Endothelial cell of umbilical vein (primary cell): ENCODE measurements around the gene CTNND2. TPM values are rescaled to one million over a fixed set of nuclear protein-coding genes. Genes with fewer than 3 reads are reported as not detected.

Experiments used
- BruUV-seq: library from RNA; stranded (reverse); fragments of 400-500 nt; replicated peaks from 2 replicates; lab custom pipeline; 2021; lab: Mats Ljungman, UMichigan
- CTCF ChIA-PET: fragments of 300-600, 350-600 bp; sonication (Branson Sonifier 250); formaldehyde crosslinking; loops from one replicate; lab custom pipeline; 2021; ENCODE audit warnings: antibody characterized with exemption, inconsistent platforms; lab: Charles Lee
- POLR2A ChIA-PET: fragments of 300-600, 350-600 bp; sonication (Branson Sonifier 250); formaldehyde crosslinking; loops from one replicate; lab custom pipeline; 2021; ENCODE audit warnings: antibody characterized with exemption, inconsistent platforms; lab: Charles Lee
- DNase-seq: peaks from one replicate; pipeline ENCODE4 v3.0.0-alpha.2; 2011; ENCODE audit warnings: low read depth, low spot score
- FAIRE-seq: peaks from 2 replicates; lab custom pipeline; 2011; peaks lifted over from hg19 to GRCh38; lab: Jason Lieb, UNC
- H2AFZ ChIP-seq: 2 replicates; pipeline ENCODE4 v1.6.0; 2012; ENCODE audit warnings: low read depth, low read length, control low read depth, inconsistent platforms
- H3K27ac ChIP-seq: 2 replicates; pipeline ENCODE4 v1.5.1; 2011; ENCODE audit warnings: low read depth, mild to moderate bottlenecking, control low read depth, low read length, moderate library complexity; ENCODE audit not compliant: insufficient read depth
- H3K27me3 ChIP-seq, 2 experiments: 2 replicates each; pipeline versions ENCODE4 v1.6.0 to v1.6.1; 2011; ENCODE audit warnings: low read length in 2 of 2, mixed read lengths in 1 of 2; ENCODE audit not compliant: control insufficient read depth in 2 of 2, insufficient read depth in 2 of 2
- H3K36me3 ChIP-seq, 2 experiments: 2 replicates in 1 of 2; 3 replicates in 1 of 2; pipeline ENCODE4 v1.5.1; 2011; ENCODE audit warnings: low read length in 2 of 2, mild to moderate bottlenecking in 1 of 2, moderate library complexity in 1 of 2; ENCODE audit not compliant: control insufficient read depth in 2 of 2, insufficient read depth in 2 of 2; ENCODE audit errors: extremely low read depth in 1 of 2
- H3K4me1 ChIP-seq: 3 replicates; pipeline ENCODE4 v1.5.1; 2011; ENCODE audit warnings: mild to moderate bottlenecking, low read length; ENCODE audit not compliant: control insufficient read depth, insufficient read depth; ENCODE audit errors: extremely low read depth
- H3K4me2 ChIP-seq: 2 replicates; pipeline ENCODE4 v1.6.1; 2011; ENCODE audit warnings: low read length, control low read depth, mixed read lengths; ENCODE audit not compliant: insufficient read depth
- H3K4me3 ChIP-seq, 3 experiments: fragments of 200-600 bp in 1 of 3; sonication (generic), shearing (Covaris generic) in 1 of 3; replicated peaks in 1 of 3; 2 replicates each; pipeline ENCODE4 v1.5.1; 2011 to 2016; ENCODE audit warnings: control low read depth in 3 of 3, low read length in 3 of 3, mild to moderate bottlenecking in 2 of 3, inconsistent platforms in 1 of 3, low read depth in 1 of 3, moderate library complexity in 1 of 3; ENCODE audit not compliant: insufficient read depth in 1 of 3
- H3K79me2 ChIP-seq: 2 replicates; pipeline ENCODE4 v1.6.0; 2012; ENCODE audit warnings: low read length, inconsistent platforms; ENCODE audit not compliant: control insufficient read depth, insufficient read depth
- H3K9ac ChIP-seq: replicated peaks from 2 replicates; pipeline ENCODE3; 2011; ENCODE audit warnings: low read length, control low read depth; ENCODE audit not compliant: insufficient read depth; ENCODE audit errors: extremely low read depth
- H3K9me1 ChIP-seq: replicated peaks from 3 replicates; pipeline ENCODE4 v1.6.0; 2011; ENCODE audit warnings: mild to moderate bottlenecking, low read length; ENCODE audit not compliant: control insufficient read depth, insufficient read depth; ENCODE audit errors: extremely low read depth
- H3K9me3 ChIP-seq: replicated peaks from 2 replicates; pipeline ENCODE4 v1.5.1; 2012; ENCODE audit warnings: low read length, inconsistent platforms; ENCODE audit not compliant: control insufficient read depth, insufficient read depth
- H4K20me1 ChIP-seq: replicated peaks from 2 replicates; pipeline ENCODE3; 2011; ENCODE audit warnings: mild to moderate bottlenecking, low read length; ENCODE audit not compliant: control insufficient read depth, insufficient read depth; ENCODE audit errors: extremely low read depth
- CTCF ChIP-seq, 2 donors: IDR thresholded peaks; 1 replicate in 1 of 2; 2 replicates in 1 of 2; pipeline ENCODE4 v1.5.1; 2011; ENCODE audit warnings: low read length in 2 of 2, mild to moderate bottlenecking in 2 of 2, moderate library complexity in 2 of 2, control low read depth in 1 of 2, inconsistent platforms in 1 of 2, low read depth in 1 of 2; ENCODE audit not compliant: insufficient read depth in 1 of 2; ENCODE audit errors: extremely low read depth in 1 of 2
- EZH2 ChIP-seq: IDR thresholded peaks from 2 replicates; pipeline ENCODE4 v1.6.1; 2012; ENCODE audit warnings: borderline replicate concordance, low read depth, mild to moderate bottlenecking, moderate library complexity, low read length, inconsistent platforms; ENCODE audit not compliant: severe bottlenecking
- FOS ChIP-seq: IDR thresholded peaks from 2 replicates; pipeline ENCODE4 v1.6.1; 2011; ENCODE audit warnings: mild to moderate bottlenecking, low read length, moderate library complexity, borderline replicate concordance; ENCODE audit not compliant: insufficient read depth
- GATA2 ChIP-seq: IDR thresholded peaks from 2 replicates; pipeline ENCODE4 v1.7.0; 2011; ENCODE audit warnings: low read depth, mild to moderate bottlenecking, moderate library complexity, mixed read lengths, low read length; ENCODE audit not compliant: insufficient read length, insufficient read depth
- JUN ChIP-seq: IDR thresholded peaks from 2 replicates; pipeline ENCODE4 v1.6.1; 2011; ENCODE audit warnings: borderline replicate concordance, low read depth; ENCODE audit not compliant: insufficient read length, insufficient read depth
- MAX ChIP-seq: IDR thresholded peaks from 2 replicates; pipeline ENCODE4 v1.6.1; 2011; ENCODE audit not compliant: insufficient read depth, insufficient read length
- MYC ChIP-seq: IDR thresholded peaks from one replicate; pipeline ENCODE4 v1.6.1; 2011; ENCODE audit warnings: mild to moderate bottlenecking, low read depth, low read length
- POLR2A ChIP-seq: IDR thresholded peaks from 2 replicates; pipeline ENCODE4 v1.6.1; 2012; ENCODE audit warnings: low read depth, mild to moderate bottlenecking, control low read depth, low read length
- POLR2AphosphoS5 ChIP-seq: IDR thresholded peaks from 2 replicates; pipeline ENCODE4 v1.6.1; 2012; ENCODE audit warnings: low read depth, mild to moderate bottlenecking, control low read depth, low read length, moderate library complexity; ENCODE audit not compliant: insufficient read depth
- dilution Hi-C: fragments of 300-500 bp; cut with MboI; formaldehyde crosslinking; loops from one replicate; pipeline ENCODE4 v1.15.0; 2019; ENCODE audit warnings: low sequenced_read_pairs; ENCODE audit not compliant: extremely low pct_ligation_motif_present
- intact Hi-C: fragments of 100-400 bp; cut with micrococcal nuclease; formaldehyde crosslinking; loops from one replicate; pipeline ENCODE4 v1.10.0; 2022
- polyA plus RNA-seq, 4 experiments: library from polyadenylated mRNA; depleted of rRNA in 3 of 4; stranded (reverse) in 3 of 4; unstranded in 1 of 4; fragments of >200 nt; gene quantifications; 2 replicates each; pipeline versions ENCODE4 v1.2.1 to v1.2.3, GENCODE V29; 2011 to 2012; ENCODE audit warnings: missing spikeins in 1 of 4
- total RNA-seq: library from RNA; stranded (reverse); gene quantifications from 2 replicates; pipeline ENCODE4 v1.2.3, GENCODE V29; 2021

CTNND2 gene
- total and polyA plus RNA-seq, 2 donors (not counting 3 experiments of a cell fraction or from before 2014, with no cell fraction given): not detected

DNA sequence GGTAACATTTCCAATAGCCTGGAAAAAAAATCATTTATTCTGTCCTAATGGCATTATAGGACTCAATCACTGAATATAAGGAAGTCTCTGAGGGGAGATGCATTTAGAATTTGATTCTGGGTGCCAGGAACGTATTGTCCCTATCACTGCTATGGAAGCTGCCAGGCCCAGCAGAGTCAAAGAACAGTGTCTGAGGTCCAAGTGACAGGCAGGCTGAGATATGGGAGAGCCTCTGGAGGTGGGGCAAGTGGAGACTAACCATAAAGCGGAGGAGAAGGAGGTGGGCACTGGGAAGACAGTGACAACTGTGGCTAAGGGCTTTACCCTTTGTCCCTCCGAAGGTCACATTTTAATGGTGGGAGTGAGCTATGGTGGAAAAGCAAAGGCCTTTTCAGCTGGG is 505.5 kb downstream of the CTNND2 start:
- ChIA-PET POLR2A (no interaction called here), CTCF (no interaction called here)
- Histone ChIP-seq H3K79me2 (no peaks in the 10 kb centered on the region), H3K27ac (no peak overlapping the region), H3K4me3 (no peak overlapping the region), H3K4me2 (no peak overlapping the region), H4K20me1 (no peaks in the 10 kb centered on the region), H3K9me3 (peaks cover 2% of the 10 kb centered on the region), H3K36me3 (no peaks in the 10 kb centered on the region), H3K9me1 (no peaks in the 10 kb centered on the region), H2AFZ (no peak overlapping the region), H3K9ac (no peak overlapping the region), H3K4me1 (no peaks in the 10 kb centered on the region), H3K27me3 (no peaks in the 10 kb centered on the region)
- no peak for DNase-seq
- FAIRE-seq: no peak
- no TSS peak for BruUV-seq
- TF ChIP-seq GATA2: no peak
- TF ChIP-seq POLR2AphosphoS5: no peak
- intact Hi-C loops: no loop called here
- dilution Hi-C loops: no loop called here

DNA sequence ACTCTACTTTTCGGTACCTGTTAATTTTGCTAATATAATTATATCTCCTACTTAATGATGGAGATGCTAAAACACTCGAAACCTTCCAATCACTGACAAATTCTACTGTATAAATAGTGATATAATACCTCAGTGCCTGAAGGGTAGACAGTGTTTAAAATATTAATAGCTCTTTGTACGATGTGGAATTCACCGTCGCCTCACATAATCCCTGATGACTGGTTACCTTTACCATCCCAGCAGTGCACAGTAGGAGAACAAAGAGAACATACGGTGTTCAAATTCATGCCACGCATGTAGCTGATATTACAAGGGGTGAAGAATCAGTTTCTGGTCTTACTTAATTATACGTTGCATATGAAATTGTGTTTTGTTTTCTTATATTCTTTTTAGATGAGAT is 506.7 kb downstream of the CTNND2 start:
- Histone ChIP-seq H3K4me2 (no peak overlapping the region), H3K9me1 (no peaks in the 10 kb centered on the region), H3K36me3 (no peaks in the 10 kb centered on the region), H3K79me2 (no peaks in the 10 kb centered on the region), H3K4me3 (no peak overlapping the region), H3K4me1 (no peaks in the 10 kb centered on the region), H2AFZ (no peak overlapping the region), H3K27me3 (no peaks in the 10 kb centered on the region), H3K27ac (no peak overlapping the region), H4K20me1 (no peaks in the 10 kb centered on the region), H3K9ac (no peak overlapping the region), H3K9me3 (peaks cover 2% of the 10 kb centered on the region)
- POLR2A ChIA-PET: no interaction called here
- no peak for TF ChIP-seq FOS
- no peak for TF ChIP-seq POLR2A
- no peak for TF ChIP-seq POLR2AphosphoS5
- TF ChIP-seq GATA2: no peak
- TF ChIP-seq CTCF (IDR thresholded peaks at IDR 0.05; ENCODE audit: extremely low read depth in 1 of 2, insufficient read depth in 1 of 2, low read depth in 1 of 2, low read length in 2 of 2): no peak
- TF ChIP-seq MYC: no peak
- no peak for TF ChIP-seq JUN
- TF ChIP-seq EZH2: no peak
- no peak for TF ChIP-seq MAX
- no peak for FAIRE-seq
- dilution Hi-C loops (no loop called here), intact Hi-C loops (no loop called here)
- DNase-seq: no peak
- no TSS peak for BruUV-seq
- CTCF ChIA-PET: no interaction called here
